HEK293 (cell line): ENCODE data around the gene FDXACB1.

Source experiments
- CTCF ChIA-PET: fragments of 350-600 bp; formaldehyde crosslinking; extraction: SDS; loops from one replicate; lab custom pipeline; 2021; ENCODE audit warnings: antibody characterized with exemption; lab: Yijun Ruan, JAX
- POLR2A ChIA-PET: fragments of 300-600 bp; formaldehyde crosslinking; extraction: SDS; loops from one replicate; lab custom pipeline; 2020; ENCODE audit warnings: antibody characterized with exemption, inconsistent platforms; lab: Yijun Ruan, JAX
- H3K27ac ChIP-seq: fragments of 200-500 bp; sonication (Bioruptor generic); 2 replicates; pipeline ENCODE4 v1.5.1; 2014; ENCODE audit warnings: low read depth, low read length, control low read depth, inconsistent platforms; ENCODE audit errors: extremely low read depth
- H3K36me3 ChIP-seq, 2 experiments: fragments of 200-500 bp in 1 of 2; sonication (Bioruptor generic) in 1 of 2; 1 replicate in 1 of 2; 2 replicates in 1 of 2; pipeline ENCODE4 v1.5.1; 2014 to 2017; ENCODE audit warnings: inconsistent platforms in 2 of 2, low read length in 2 of 2; ENCODE audit not compliant: control insufficient read depth in 2 of 2, insufficient read depth in 1 of 2
- H3K4me1 ChIP-seq: fragments of 200-500 bp; sonication (Bioruptor generic); 2 replicates; pipeline ENCODE4 v1.5.1; 2014; ENCODE audit warnings: mild to moderate bottlenecking, low read length, inconsistent platforms; ENCODE audit not compliant: control insufficient read depth, insufficient read depth
- H3K4me3 ChIP-seq: 2 replicates; pipeline ENCODE4 v1.5.1; 2011; ENCODE audit warnings: low read depth, mild to moderate bottlenecking, control low read depth, low read length, moderate library complexity
- H3K9me3 ChIP-seq: fragments of 200-500 bp; sonication (Bioruptor generic); 2 replicates; pipeline ENCODE4 v1.5.1; 2014; ENCODE audit warnings: low read depth, low read length, inconsistent platforms; ENCODE audit not compliant: control insufficient read depth, insufficient read depth
- GLIS2 ChIP-seq: fragments of 450-650 bp; formaldehyde crosslinking; IDR thresholded peaks from 2 replicates; pipeline ENCODE4 v1.5.1; 2016; ENCODE audit warnings: missing biosample characterization, missing genetic modification characterization
- KLF8 ChIP-seq: fragments of 450-650 bp; formaldehyde crosslinking; IDR thresholded peaks from 2 replicates; pipeline ENCODE4 v1.5.1; 2016; ENCODE audit warnings: missing biosample characterization, missing genetic modification characterization
- KLF9 ChIP-seq: fragments of 450-650 bp; formaldehyde crosslinking; IDR thresholded peaks from 2 replicates; pipeline ENCODE4 v1.5.1; 2016; ENCODE audit warnings: missing biosample characterization, missing genetic modification characterization, low read depth
- SETDB1 ChIP-seq: IDR thresholded peaks from one replicate; pipeline ENCODE4 v1.6.1; 2017; ENCODE audit warnings: mild to moderate bottlenecking, low read length, moderate library complexity, mixed read lengths; ENCODE audit not compliant: insufficient read length
- TRIM28 ChIP-seq: IDR thresholded peaks from 2 replicates; pipeline ENCODE4 v1.6.1; 2011; ENCODE audit warnings: low read length, control low read depth, borderline replicate concordance
- WT1 ChIP-seq: fragments of 450-650 bp; formaldehyde crosslinking; IDR thresholded peaks from 2 replicates; pipeline ENCODE4 v1.5.1; 2016; ENCODE audit warnings: missing biosample characterization, missing genetic modification characterization
- YY2 ChIP-seq: fragments of 450-650 bp; formaldehyde crosslinking; IDR thresholded peaks from 2 replicates; pipeline ENCODE4 v1.5.1; 2016; ENCODE audit warnings: missing biosample characterization, missing genetic modification characterization
- ZEB2 ChIP-seq: fragments of 450-650 bp; formaldehyde crosslinking; IDR thresholded peaks from 2 replicates; pipeline ENCODE4 v1.5.1; 2016; ENCODE audit warnings: missing biosample characterization, missing genetic modification characterization
- ZFP3 ChIP-seq: fragments of 450-650 bp; formaldehyde crosslinking; IDR thresholded peaks from 2 replicates; pipeline ENCODE4 v1.5.1; 2016; ENCODE audit warnings: low read depth, missing biosample characterization, missing genetic modification characterization
- ZFP69B ChIP-seq: fragments of 450-650 bp; formaldehyde crosslinking; IDR thresholded peaks from 2 replicates; pipeline ENCODE4 v1.5.1; 2016; ENCODE audit warnings: missing biosample characterization, missing genetic modification characterization
- ZIC2 ChIP-seq: fragments of 450-650 bp; formaldehyde crosslinking; IDR thresholded peaks from 2 replicates; pipeline ENCODE4 v1.5.1; 2016; ENCODE audit warnings: missing biosample characterization, missing genetic modification characterization
- ZNF132 ChIP-seq: fragments of 450-650 bp; formaldehyde crosslinking; IDR thresholded peaks from 2 replicates; pipeline ENCODE4 v1.5.1; 2017; ENCODE audit warnings: missing biosample characterization, missing genetic modification characterization, borderline replicate concordance
- ZNF311 ChIP-seq: fragments of 450-650 bp; formaldehyde crosslinking; IDR thresholded peaks from 2 replicates; pipeline ENCODE4 v1.5.1; 2017; ENCODE audit warnings: missing biosample characterization, missing genetic modification characterization, borderline replicate concordance
- ZNF324 ChIP-seq: fragments of 450-650 bp; formaldehyde crosslinking; IDR thresholded peaks from 2 replicates; pipeline ENCODE4 v1.5.1; 2016; ENCODE audit warnings: missing biosample characterization, missing genetic modification characterization
- ZNF366 ChIP-seq: fragments of 450-650 bp; formaldehyde crosslinking; conservative IDR thresholded peaks from 2 replicates; pipeline ENCODE4 v1.5.1; 2016; ENCODE audit warnings: missing biosample characterization, missing genetic modification characterization
- ZNF37A ChIP-seq: fragments of 450-650 bp; IDR thresholded peaks from 2 replicates; pipeline ENCODE4 v1.5.1; 2018; ENCODE audit warnings: missing biosample characterization, missing genetic modification characterization
- ZNF514 ChIP-seq: fragments of 450-650 bp; formaldehyde crosslinking; IDR thresholded peaks from 2 replicates; pipeline ENCODE4 v1.5.1; 2016; ENCODE audit warnings: missing biosample characterization, missing genetic modification characterization
- ZNF548 ChIP-seq: fragments of 450-650 bp; formaldehyde crosslinking; IDR thresholded peaks from 2 replicates; pipeline ENCODE4 v1.5.1; 2016; ENCODE audit warnings: missing biosample characterization, missing genetic modification characterization
- ZNF561 ChIP-seq: fragments of 450-650 bp; IDR thresholded peaks from 2 replicates; pipeline ENCODE4 v1.5.1; 2018; ENCODE audit warnings: missing biosample characterization, missing genetic modification characterization, borderline replicate concordance
- ZNF629 ChIP-seq: fragments of 450-650 bp; formaldehyde crosslinking; IDR thresholded peaks from 2 replicates; pipeline ENCODE4 v1.5.1; 2017; ENCODE audit warnings: missing biosample characterization, missing genetic modification characterization
- ZNF639 ChIP-seq: fragments of 450-650 bp; formaldehyde crosslinking; IDR thresholded peaks from 2 replicates; pipeline ENCODE4 v1.5.1; 2016; ENCODE audit warnings: missing biosample characterization, missing genetic modification characterization
- ZNF76 ChIP-seq: fragments of 450-650 bp; formaldehyde crosslinking; IDR thresholded peaks from 2 replicates; pipeline ENCODE4; 2016; ENCODE audit warnings: low read depth, missing biosample characterization, missing genetic modification characterization, borderline replicate concordance
- TF ChIP-seq, protein P1 (sequence below): fragments of 450-650 bp; formaldehyde crosslinking; conservative IDR thresholded peaks from 2 replicates; pipeline ENCODE4 v1.5.1; 2016; ENCODE audit warnings: low read depth, missing biosample characterization, missing genetic modification characterization
- TF ChIP-seq, protein P2 (sequence below): fragments of 450-650 bp; formaldehyde crosslinking; conservative IDR thresholded peaks from 2 replicates; pipeline ENCODE4 v1.5.1; 2016; ENCODE audit warnings: low read depth, missing biosample characterization, missing genetic modification characterization

Gene FDXACB1, protein sequence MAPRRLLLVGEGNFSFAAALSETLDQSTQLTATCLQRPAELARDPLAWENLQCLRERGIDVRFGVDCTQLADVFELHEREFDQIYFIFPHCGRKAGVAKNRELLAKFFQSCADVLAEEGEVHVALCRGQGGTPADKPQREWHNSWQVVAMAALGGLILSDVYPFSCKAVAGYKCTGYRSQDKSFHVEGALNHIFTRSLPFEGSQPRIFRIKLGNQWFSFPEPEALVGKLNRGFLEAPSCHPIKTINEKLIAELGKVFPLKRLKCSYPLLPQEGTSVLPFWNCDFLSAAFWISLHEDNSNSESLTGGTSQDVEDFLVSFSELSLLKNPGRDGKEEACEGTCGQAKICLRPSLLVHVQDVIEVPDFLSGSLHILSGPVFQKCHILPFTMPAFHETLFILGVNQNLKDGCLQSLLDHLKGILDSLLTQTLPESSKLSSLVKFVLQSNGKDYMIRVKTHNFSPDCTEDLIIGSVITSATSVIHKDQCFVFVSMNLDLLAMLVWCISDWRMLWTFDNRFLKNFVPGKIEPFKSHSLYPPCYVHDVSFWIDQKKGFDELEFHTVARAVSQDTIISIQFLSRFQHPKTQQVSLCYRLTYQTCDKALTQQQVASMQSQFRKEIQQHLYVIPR

DNA sequence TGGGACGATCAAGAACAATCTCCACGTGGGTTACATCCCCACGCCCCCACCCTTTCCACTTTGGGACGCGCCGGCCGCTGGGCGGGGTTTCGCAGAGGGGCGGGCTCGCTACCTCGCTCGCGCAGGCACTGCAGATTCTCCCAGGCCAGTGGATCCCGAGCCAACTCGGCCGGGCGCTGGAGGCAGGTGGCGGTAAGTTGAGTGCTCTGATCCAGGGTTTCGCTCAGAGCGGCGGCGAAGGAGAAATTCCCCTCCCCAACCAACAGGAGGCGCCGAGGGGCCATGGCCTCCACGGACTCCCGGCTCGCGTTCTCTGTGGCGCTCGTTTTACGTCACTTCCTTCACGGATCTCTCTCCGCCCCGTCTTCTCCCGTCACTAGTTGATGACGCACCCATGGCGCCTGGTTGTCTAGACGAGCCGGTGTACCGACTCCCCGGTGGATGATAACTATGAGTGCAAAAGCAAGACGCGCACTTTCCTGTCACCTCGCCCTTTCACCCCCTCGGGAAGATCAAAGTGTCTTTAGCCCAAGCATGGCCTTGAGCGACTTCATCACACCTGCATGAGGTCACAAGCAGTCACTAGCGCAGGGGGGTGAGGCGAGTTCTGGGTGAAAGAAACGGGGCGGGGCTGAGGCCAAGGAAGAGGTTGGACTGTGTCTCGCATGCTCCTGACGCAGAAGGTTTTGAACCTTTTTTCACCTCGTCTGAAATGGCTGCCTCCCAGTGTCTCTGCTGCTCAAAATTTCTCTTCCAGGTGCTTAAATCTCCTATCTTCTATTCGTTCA lies at the start of gene FDXACB1, which contains the start of gene CFAP68:
FDXACB1 (minus strand) TSS at position 317 of the 788 bp plus-strand sequence; CDS start at position 284, 33 bp downstream.
CFAP68 (plus strand) TSS at position 693 of the 788 bp plus-strand sequence; CDS start at position 713, 20 bp downstream.
- POLR2A ChIA-PET: interaction anchor here (0.9 to 1.1 kb wide), 2 partner anchors 48 kb away, joined by 4 read pairs; no protein-coding TSS in a partner anchor
- Histone ChIP-seq H3K27ac (peak within 1 kb of the TSS; percentile 52), H3K9me3 (no peaks in the 10 kb centered on the region), H3K36me3 (peaks cover 0 to 16% of the 10 kb centered on the region in 2 experiments; a peak in 1 of 3 replicates), H3K4me1 (no peaks in the 10 kb centered on the region), H3K4me3 (peak within 1 kb of the TSS; percentile 65)
- CTCF ChIA-PET: interaction anchor here (0.6 to 2.0 kb wide), 4 partner anchors 33 to 245 kb away, joined by 3 to 19 read pairs (median 4); no protein-coding TSS in a partner anchor
- TF ChIP-seq ZNF311 (tag by site-specific recombination): no peak
- TF ChIP-seq ZNF639: peak; percentile 94
- peak; percentile 100 for TF ChIP-seq ZNF629 (tag by site-specific recombination)
- TF ChIP-seq ZNF548 (tag by site-specific recombination): no peak
- TF ChIP-seq TRIM28: peak; percentile 80; the same call in 1 of the 2 replicates
- TF ChIP-seq ZFP3: no peak
- peak; percentile 69; the same call in 1 of the 2 replicates for TF ChIP-seq ZNF324 (tag by site-specific recombination)
- TF ChIP-seq, protein P1, sequence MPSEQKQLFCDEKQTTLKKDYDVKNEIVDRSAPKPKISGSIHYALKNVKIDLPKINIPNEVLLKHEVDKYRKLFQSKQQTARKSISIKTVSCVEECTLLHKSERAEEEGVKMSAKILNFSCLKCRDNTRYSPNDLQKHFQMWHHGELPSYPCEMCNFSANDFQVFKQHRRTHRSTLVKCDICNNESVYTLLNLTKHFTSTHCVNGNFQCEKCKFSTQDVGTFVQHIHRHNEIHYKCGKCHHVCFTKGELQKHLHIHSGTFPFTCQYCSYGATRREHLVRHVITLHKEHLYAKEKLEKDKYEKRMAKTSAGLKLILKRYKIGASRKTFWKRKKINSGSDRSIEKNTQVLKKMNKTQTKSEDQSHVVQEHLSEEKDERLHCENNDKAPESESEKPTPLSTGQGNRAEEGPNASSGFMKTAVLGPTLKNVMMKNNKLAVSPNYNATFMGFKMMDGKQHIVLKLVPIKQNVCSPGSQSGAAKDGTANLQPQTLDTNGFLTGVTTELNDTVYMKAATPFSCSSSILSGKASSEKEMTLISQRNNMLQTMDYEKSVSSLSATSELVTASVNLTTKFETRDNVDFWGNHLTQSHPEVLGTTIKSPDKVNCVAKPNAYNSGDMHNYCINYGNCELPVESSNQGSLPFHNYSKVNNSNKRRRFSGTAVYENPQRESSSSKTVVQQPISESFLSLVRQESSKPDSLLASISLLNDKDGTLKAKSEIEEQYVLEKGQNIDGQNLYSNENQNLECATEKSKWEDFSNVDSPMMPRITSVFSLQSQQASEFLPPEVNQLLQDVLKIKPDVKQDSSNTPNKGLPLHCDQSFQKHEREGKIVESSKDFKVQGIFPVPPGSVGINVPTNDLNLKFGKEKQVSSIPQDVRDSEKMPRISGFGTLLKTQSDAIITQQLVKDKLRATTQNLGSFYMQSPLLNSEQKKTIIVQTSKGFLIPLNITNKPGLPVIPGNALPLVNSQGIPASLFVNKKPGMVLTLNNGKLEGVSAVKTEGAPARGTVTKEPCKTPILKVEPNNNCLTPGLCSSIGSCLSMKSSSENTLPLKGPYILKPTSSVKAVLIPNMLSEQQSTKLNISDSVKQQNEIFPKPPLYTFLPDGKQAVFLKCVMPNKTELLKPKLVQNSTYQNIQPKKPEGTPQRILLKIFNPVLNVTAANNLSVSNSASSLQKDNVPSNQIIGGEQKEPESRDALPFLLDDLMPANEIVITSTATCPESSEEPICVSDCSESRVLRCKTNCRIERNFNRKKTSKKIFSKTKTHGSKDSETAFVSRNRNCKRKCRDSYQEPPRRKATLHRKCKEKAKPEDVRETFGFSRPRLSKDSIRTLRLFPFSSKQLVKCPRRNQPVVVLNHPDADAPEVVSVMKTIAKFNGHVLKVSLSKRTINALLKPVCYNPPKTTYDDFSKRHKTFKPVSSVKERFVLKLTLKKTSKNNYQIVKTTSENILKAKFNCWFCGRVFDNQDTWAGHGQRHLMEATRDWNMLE (tag by site-specific recombination): peak; percentile 80
- no peak for TF ChIP-seq ZNF514 (tag by site-specific recombination)
- TF ChIP-seq KLF9: peak; percentile 45
- TF ChIP-seq GLIS2 (tag by site-specific recombination): peak; percentile 53
- TF ChIP-seq, protein P2, sequence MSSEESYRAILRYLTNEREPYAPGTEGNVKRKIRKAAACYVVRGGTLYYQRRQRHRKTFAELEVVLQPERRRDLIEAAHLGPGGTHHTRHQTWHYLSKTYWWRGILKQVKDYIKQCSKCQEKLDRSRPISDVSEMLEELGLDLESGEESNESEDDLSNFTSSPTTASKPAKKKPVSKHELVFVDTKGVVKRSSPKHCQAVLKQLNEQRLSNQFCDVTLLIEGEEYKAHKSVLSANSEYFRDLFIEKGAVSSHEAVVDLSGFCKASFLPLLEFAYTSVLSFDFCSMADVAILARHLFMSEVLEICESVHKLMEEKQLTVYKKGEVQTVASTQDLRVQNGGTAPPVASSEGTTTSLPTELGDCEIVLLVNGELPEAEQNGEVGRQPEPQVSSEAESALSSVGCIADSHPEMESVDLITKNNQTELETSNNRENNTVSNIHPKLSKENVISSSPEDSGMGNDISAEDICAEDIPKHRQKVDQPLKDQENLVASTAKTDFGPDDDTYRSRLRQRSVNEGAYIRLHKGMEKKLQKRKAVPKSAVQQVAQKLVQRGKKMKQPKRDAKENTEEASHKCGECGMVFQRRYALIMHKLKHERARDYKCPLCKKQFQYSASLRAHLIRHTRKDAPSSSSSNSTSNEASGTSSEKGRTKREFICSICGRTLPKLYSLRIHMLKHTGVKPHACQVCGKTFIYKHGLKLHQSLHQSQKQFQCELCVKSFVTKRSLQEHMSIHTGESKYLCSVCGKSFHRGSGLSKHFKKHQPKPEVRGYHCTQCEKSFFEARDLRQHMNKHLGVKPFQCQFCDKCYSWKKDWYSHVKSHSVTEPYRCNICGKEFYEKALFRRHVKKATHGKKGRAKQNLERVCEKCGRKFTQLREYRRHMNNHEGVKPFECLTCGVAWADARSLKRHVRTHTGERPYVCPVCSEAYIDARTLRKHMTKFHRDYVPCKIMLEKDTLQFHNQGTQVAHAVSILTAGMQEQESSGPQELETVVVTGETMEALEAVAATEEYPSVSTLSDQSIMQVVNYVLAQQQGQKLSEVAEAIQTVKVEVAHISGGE (tag by site-specific recombination): peak; percentile 95
- 0 out of 2 replicates have a peak, but pooled peaks have one; percentile 23 for TF ChIP-seq ZIC2 (tag by site-specific recombination)
- TF ChIP-seq ZEB2 (tag by site-specific recombination): peak; percentile 99
- TF ChIP-seq ZFP69B: no peak
- peak; percentile 69 for TF ChIP-seq YY2
- peak; percentile 85 for TF ChIP-seq KLF8 (tag by site-specific recombination)
- no peak for TF ChIP-seq ZNF37A (tag by site-specific recombination)
- peak; percentile 51 for TF ChIP-seq SETDB1
- TF ChIP-seq WT1 (tag by site-specific recombination): 0 out of 2 replicates have a peak, but pooled peaks have one; percentile 24
- peak; percentile 76 for TF ChIP-seq ZNF366 (tag by site-specific recombination)
- peak; percentile 34; the same call in 1 of the 2 replicates for TF ChIP-seq ZNF76 (tag by site-specific recombination)
- TF ChIP-seq ZNF132: no peak
- no peak; the same call in 1 of the 2 replicates for TF ChIP-seq ZNF561 (tag by site-specific recombination)
